Mucosa of descending colon (tissue), 3 donors: ENCODE measurements around the gene UTP25. TPM values are rescaled to one million over a fixed set of nuclear protein-coding genes. Genes with fewer than 3 reads are reported as not detected.

Source experiments
- ATAC-seq: fragments of 200-7000 bp; cut with Tn5 transposase; one replicate; pipeline ENCODE4 v1.9.1; 2020; ENCODE audit warnings: mild to moderate bottlenecking, moderate library complexity
- DNase-seq, 3 donors: peaks; one replicate each; pipeline ENCODE4 v3.0.0-alpha.2; 2020
- H3K36me3 ChIP-seq: fragments of 200-600 bp; one replicate; pipeline ENCODE4 v1.8.0; 2021; ENCODE audit warnings: low read depth, mild to moderate bottlenecking
- H3K4me1 ChIP-seq: fragments of 200-600 bp; one replicate; pipeline ENCODE4 v1.8.0; 2021; ENCODE audit warnings: low read depth, mild to moderate bottlenecking
- H3K4me3 ChIP-seq: fragments of 200-600 bp; one replicate; pipeline ENCODE4 v1.8.0; 2021; ENCODE audit warnings: mild to moderate bottlenecking
- H3K9me3 ChIP-seq: fragments of 200-600 bp; one replicate; pipeline ENCODE4 v1.8.0; 2021; ENCODE audit warnings: mild to moderate bottlenecking
- intact Hi-C, 2 donors: fragments of 100-400 bp; cut with DNase I in 1 of 2; cut with micrococcal nuclease in 1 of 2; formaldehyde crosslinking; loops; one replicate each; pipeline versions ENCODE4 v1.11.0 to v1.11.1; 2022; cut with DNase I, micrococcal nuclease
- total RNA-seq, 3 donors: library from RNA; stranded (reverse); fragmentation: NEBNext Ultra II Directional in 2 of 3; extraction: Animal tissue kit (Norgen Biotek cat#: 25700) in 2 of 3; gene quantifications; one replicate each; pipeline versions ENCODE4 v1.2.1 to v1.2.4, GENCODE V29; 2021 to 2023
- TF ChIP-seq, protein P1 (sequence below): fragments of 200-600 bp; IDR thresholded peaks from one replicate; pipeline ENCODE4 v1.8.0; 2022; ENCODE audit warnings: antibody characterized with exemption, mild to moderate bottlenecking
- donor health status: DM: no; HTN: no; CAD: no; lungs with moderate emphysema.
- donor health status: DM: no; HTN: no; CAD: no.
- donor health status: DM: no; HTN: yes; CAD: no.

Gene UTP25
- total RNA-seq, 3 donors from 2014 or later = 5.4 to 8.8 (median 6.7) TPM

DNA sequence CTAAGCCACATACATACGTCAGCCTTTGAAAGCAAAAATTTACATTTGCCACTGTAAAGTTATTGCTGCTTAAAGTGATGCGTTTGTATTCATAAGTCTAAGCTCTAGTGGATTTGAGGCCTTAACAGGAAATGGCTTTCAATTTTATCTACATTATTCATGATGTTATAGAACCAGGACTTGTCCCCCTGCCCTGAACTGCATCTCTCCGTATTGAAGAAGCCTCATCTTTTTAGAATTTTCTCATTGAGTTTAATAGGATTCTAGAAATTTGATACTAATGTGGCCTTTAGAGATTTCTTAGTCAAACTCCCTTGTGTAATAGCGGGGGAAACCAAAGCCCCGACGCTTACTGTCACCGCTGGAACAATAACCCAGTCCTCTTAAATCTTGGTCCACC is 9.9 kb downstream of the UTP25 start:
- intact Hi-C loops = no loop called here
- Histone ChIP-seq H3K9me3 (no peaks in the 10 kb centered on the region), H3K4me3 (no peak overlapping the region), H3K36me3 (peaks cover 8% of the 10 kb centered on the region), H3K4me1 (no peaks in the 10 kb centered on the region)
- ATAC-seq (no peak), DNase-seq (no peak)
- TF ChIP-seq, protein P1, sequence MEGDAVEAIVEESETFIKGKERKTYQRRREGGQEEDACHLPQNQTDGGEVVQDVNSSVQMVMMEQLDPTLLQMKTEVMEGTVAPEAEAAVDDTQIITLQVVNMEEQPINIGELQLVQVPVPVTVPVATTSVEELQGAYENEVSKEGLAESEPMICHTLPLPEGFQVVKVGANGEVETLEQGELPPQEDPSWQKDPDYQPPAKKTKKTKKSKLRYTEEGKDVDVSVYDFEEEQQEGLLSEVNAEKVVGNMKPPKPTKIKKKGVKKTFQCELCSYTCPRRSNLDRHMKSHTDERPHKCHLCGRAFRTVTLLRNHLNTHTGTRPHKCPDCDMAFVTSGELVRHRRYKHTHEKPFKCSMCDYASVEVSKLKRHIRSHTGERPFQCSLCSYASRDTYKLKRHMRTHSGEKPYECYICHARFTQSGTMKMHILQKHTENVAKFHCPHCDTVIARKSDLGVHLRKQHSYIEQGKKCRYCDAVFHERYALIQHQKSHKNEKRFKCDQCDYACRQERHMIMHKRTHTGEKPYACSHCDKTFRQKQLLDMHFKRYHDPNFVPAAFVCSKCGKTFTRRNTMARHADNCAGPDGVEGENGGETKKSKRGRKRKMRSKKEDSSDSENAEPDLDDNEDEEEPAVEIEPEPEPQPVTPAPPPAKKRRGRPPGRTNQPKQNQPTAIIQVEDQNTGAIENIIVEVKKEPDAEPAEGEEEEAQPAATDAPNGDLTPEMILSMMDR = no peak

DNA sequence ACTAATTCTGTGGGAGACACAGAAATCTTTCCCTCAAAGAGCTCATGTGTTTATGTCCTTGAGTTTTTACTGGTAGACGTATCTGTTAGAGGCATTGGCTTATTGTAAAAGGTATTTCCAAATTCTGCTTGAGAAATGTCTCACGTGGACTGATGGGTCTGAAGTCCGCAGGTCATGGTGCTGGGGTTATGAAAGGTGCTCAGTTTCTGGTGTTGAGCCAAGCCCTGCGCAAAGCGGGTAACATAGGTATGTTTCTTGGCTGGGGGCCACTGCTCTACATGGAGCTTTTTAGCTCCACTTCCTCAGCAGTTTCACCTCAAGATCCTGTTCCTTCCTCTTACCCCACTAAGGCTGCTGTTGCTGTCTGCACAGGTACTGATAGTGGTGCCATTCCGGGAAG is 10.8 kb downstream of the UTP25 start:
- Histone ChIP-seq H3K4me3 (no peak overlapping the region), H3K36me3 (peaks cover 17% of the 10 kb centered on the region), H3K9me3 (no peaks in the 10 kb centered on the region), H3K4me1 (no peaks in the 10 kb centered on the region)
- intact Hi-C loops = no loop called here
- no peak for DNase-seq
- TF ChIP-seq, protein P1 = no peak
- ATAC-seq = no peak

DNA sequence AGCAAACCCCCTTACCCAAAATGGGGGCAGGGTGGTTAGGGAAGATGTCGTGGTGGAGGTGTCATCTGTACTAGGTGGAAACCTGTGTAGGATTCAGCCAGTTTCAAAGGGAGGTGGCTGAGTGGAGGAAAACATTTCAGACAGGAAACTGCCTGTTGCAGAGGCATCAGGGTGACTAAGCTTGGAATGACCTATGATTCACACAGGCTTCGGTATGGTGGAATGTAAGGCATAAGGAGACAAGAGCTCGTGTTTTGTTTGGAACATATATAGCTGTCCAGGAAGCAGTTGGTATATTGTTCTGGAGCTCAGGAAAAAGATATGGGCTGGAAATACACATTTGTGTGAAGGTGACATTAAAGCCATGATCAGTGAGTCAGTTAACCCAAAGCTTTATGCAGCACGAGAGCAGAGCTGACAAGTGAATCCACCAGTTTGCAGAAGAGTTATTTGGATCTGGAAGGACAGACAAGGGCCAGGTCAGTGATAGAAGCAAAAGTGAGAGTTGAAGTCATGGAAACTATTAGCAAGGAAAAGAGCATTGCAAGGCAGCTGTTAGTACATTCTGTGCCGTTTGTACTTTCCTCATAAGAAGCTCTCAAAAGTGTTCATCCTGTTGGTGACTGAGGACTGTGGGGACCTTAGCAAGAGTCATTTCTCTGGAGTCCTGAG is 12.2 kb downstream of the UTP25 start:
- Histone ChIP-seq H3K4me3 (no peak overlapping the region), H3K9me3 (no peaks in the 10 kb centered on the region), H3K36me3 (peaks cover 22% of the 10 kb centered on the region), H3K4me1 (no peaks in the 10 kb centered on the region)
- TF ChIP-seq, protein P1 = no peak
- ATAC-seq (peak; percentile 88), DNase-seq (no peak)
- intact Hi-C loops = no loop called here

DNA sequence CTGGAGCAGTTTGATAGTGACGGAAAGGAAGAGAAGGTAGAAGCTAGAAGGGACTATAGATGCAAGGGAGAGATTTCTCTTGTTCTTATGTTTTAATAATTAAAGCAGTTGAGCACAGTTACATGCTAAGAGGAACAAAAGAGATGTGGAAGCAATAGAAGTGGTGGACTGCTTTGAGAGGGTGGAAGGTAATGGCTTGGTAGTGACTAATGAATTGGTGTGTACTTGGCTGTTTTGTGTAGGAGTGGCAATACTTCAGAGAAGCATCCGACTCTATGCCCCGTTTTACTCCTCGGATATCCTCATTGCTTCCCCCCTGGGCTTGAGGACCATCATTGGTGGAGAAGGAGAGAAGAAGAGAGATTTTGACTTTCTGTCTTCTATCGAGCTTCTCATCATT is 12.8 kb downstream of the UTP25 start:
- intact Hi-C loops = no loop called here
- ATAC-seq = no peak
- no peak for DNase-seq
- H3K4me3 ChIP-seq = no peak overlapping the region
- TF ChIP-seq, protein P1 = no peak
- H3K4me1 ChIP-seq = no peaks in the 10 kb centered on the region
- H3K9me3 ChIP-seq = no peaks in the 10 kb centered on the region
- peaks cover 22% of the 10 kb centered on the region for H3K36me3 ChIP-seq

DNA sequence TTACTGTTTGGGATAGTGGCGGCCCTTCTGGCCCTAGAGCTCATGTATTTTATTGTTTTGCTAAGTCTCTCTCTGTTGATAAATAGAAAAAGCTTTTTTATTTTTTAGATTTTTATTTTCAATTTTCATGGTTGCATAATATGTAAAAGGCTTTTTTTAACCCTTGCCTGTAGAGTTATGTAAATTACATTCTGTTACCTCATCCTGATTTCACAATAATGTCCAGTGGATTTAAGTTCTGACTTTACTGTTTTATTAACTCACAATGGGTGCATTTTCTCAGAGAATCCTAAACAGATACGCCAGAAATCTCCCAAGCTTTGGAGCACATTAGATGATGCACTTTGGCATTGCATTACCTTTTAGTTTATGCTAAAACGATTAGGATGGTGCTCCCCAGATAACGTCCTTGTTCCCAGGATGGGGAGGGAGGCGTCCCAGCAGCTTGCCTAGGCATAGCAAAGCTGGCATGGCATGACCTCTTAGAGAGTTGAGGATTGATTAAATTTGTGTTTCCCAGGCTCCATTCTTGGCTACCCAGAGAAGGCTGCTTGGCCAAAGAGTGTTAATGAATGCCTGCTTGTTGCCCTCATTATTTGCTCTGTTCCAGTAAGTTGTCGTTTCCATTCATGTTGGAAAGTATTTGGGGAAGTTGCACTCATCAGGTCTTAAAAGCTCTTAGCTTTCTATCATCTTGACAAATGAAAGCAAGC is 17.1 kb downstream of the UTP25 start:
- Histone ChIP-seq H3K4me3 (no peak overlapping the region), H3K9me3 (no peaks in the 10 kb centered on the region), H3K4me1 (no peaks in the 10 kb centered on the region), H3K36me3 (peaks cover 22% of the 10 kb centered on the region)
- ATAC-seq (no peak), DNase-seq (no peak)
- TF ChIP-seq, protein P1 = no peak
- intact Hi-C loops = no loop called here
